NCI-H1092 (cell line): ENCODE measurements around the gene TJP1.
A peak's percentile ranks its signal among the peaks of the same experiment; 100 is the strongest.
"Not testable (repeated sequence)": the region's sequence is repeated elsewhere in the genome, so short reads cannot be mapped to it uniquely, and the experiment has no call there.

Source experiments
- DNase-seq: peaks from one replicate; lab custom pipeline; 2025; lab: John Stamatoyannopoulos, UW

The TJP1 gene

DNA sequence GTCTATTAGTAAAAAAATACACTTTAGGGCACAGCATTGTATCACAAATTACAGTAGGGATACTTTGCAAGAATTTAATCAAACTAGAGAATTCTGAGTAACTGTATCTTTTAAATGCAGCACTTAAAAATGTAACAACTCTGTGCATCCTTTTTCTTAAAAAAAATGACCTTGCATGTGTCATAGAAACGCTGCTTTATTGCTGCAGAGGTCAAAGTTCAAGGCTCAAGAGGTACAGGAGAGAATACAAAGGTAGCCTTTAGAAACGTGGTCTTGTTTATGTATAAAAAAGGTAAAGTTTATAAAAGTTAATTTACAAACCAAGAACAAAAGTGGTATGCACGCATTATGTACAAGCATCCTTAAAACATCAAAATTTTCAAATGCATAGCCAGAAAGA lies 122.0 kb downstream of the TJP1 start:
- DNase-seq, result no peak

DNA sequence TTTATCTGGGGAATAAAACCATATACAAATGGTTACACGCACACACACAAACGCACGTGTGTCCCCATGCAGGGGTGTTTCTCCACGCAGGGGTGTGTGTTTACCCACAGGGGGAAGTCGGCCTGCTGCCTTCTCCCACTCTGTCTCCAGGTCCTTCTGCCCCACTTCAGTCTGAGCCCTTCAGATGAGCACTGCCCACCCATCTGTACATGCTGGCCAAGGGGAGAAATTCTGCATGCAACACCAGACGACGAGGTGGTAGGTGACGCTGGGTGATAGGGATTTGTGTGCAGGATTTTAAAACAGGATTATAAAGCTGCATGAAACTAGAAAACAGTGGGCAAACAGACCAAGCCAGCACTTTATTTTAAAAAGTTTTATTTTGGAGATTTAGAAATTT lies 122.5 kb downstream of the TJP1 start:
- DNase-seq, result no peak

DNA sequence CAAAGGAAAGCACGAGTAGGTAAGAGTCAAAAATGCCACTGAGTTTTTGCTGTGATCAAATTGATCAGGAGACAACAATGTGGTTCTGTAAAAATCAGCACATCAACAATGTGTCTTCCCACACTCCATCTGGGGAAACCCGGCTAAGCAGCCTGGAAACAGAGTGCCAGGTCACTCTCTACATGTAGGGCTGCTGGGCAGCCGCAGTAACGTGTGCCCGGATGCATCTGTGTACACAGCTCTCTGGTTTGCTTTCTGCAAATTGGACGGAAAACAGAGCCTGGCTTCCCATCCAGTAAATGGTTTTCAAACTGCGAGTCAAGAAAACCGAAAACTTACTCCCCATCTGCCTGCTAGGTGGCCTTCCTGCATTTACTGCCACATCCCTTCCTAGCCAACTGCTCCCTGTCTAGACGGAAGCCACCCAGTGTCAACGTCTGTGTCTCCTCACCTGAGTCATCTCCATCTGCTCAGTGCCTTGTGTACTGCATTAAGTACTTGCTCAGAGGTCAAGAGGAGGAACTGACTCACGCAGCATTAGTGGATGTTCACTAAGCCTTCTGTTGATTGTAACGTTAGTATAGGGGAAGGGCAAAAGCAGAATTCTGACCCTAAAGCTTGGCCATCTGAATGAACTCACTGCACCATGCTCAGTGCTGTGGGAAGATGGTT lies 124.1 kb downstream of the TJP1 start:
- DNase-seq, result peak; percentile 47

DNA sequence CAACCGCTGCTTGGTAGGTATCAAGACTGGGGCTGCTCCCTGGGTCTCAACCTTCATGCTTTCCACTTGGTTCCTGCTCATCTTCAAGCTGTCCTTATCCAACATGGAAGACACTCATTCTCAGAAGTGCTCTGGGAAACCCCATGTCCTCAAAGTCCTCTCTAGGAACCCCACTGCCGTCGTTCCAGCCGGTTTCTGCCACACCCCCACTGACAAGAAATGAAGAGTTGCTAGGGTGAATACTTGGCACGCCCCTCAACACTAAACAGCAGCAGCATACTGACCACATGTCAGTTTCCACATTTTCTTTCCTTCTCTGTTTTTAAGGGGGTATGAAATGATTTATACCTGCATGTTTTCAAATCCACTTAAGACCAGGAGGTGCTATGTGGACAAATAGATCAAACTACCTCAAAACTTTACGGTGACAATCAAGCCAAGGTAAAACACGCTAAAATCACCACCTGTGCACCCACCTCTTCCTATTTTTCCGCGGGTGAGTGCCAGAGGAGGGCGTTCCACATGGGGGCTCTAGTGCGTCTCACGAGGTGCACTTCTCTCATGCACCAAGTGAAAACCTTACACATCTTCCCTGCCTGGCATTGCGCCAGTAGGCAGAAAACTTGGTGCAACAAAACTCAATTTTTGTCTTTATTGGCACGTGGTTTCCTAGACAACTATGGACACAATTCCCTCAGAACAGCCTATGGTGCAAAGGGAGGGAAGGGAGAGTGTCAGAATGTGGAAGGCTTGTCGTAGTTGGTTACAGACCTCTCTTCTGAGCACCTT lies 125.1 kb downstream of the TJP1 start:
- no peak for DNase-seq

DNA sequence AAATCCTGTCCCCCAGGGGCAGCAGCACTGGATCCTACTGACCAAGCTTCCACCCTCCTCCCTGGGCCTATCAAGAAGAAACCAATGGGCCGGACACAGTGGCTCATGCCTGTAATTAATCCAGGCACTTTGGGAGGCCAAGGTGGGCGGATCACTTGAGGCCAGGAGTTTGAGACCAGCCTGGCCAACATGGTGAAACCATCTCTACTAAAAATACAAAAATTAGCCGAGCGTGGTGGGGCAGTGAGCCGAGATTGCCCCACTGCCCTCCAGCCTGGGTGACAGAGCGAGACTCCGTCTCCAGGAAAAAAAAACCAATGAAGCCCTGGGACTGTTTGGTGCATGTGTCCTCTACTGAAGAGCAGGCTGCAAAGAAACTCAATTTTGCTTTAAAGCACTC lies 125.8 kb downstream of the TJP1 start:
- DNase-seq, result not testable (repeated sequence)

DNA sequence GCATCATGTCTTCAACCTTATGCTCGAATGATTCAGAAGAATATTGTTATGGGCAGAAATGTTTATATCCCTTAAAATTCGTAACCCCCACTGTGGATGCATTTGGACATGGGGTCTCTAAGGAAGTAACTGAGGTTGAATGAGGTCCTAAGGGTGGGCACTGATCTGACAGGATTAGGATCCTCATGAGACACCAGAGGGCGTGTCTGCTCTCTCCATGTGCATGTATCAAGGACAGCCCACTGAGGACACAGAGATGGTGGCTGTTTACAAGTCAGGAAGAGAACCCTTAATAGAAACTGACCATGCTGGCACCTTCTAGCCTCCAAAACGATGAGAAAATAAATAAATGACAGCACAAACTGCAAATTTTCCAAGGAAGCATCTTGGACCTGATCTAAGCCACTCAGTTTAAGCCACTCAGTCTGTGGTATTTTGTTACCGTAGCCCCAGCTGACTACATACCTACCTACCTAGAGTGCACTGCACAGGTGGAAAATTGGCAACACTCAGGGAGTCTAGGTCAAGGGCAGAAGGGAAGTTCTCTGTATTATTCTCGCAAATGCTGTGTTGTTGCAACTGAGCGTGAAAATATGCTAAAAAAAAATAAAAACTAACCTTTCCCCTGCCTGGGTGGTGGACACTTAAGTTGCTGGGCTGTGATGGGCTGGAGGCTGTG lies 126.6 kb downstream of the TJP1 start:
- DNase-seq, result no peak

DNA sequence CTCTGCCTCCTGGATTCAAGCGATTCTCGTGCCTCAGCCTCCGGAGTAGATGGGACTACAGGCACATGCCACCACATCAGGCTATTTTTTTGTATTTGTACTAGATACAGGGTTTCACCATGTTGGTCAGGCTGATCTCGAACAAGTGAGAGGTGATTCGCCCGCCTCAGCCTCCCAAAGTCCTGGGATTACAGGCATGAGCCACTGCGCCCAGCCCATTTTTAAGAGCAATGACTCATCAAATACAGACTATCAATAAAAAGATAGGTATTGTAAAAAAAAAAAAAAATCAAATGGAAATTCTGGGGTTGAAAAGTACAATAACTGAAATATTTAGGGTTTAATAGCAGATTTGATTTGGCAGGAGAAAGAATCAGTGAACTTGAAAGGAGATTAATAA lies 129.0 kb downstream of the TJP1 start:
- no peak for DNase-seq

GRCh38 chr15:29692527-29692926 lies 129.7 kb downstream of the TJP1 start:
- DNase-seq, result no peak

GRCh38 chr15:29690765-29691475 lies 131.3 kb downstream of the TJP1 start:
- no peak for DNase-seq

- no peak for DNase-seq
These were observed 132.8 kb downstream of the TJP1 start for GRCh38 chr15:29689287-29689986.

DNA sequence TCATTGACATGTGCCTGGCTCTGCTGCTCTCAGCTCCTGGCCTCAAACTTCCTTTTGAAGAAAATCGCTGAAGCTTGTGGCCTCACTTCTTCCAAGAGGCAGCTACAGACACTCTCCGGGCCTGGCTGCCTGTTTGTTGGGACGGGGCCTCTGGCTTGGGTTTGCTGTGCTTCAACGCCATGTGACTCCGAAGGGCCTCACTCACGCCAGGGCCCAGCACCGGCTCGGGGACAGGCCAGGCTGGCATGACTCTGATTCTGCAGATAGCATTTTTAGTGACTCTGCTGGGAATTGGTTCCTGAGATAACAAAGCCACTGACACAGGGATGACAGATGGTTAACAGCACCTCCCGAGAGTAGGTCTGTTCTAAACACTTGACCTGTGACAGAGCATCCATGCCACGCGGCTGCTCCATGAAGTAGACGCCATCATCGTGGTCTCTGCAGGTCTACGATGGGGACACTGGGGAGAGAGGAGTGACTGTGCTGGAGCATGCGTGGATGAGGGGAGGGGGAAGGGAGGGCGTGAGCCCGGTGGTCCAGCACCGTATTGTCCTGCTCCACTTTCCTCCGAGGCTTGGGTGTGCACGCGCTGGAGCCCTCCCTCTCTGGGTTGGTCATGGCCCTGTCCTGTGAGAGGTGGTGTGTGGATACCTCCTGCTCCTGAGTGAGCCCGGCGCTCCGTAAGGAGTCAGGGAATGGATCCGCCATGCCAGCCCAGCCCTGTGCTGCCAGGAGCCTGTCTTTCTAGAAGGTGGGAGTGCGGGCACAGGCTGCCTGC lies 133.6 kb downstream of the TJP1 start:
- DNase-seq, result no peak

DNA sequence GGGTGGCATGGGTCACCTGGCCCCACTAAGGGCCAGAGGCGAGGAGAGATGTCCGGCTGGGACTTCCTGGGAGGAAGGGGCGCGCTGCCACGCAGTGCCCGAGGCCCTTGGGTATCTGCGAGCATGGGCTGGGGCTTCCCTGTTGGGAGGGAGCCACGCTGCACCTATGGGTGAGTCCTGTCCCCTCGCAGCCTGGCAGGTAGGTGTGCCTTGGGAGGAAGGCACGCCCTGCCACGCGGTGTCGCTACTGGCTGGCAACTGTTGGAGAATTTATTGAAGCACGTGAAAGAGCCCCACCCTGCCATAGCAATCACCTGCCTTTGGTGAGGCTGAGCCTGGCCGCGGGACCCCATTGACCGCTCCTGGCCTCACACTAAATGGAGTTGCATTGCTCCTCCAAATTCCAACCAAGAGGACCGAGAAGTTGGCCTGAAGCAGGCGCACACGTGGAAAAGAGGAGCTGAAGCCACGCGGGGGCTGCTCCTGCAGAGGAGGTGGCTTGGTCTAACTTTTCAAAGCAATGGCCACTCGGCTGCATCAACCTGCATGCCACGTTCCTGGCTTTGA lies 134.2 kb downstream of the TJP1 start:
- DNase-seq, result no peak

GRCh38 chr15:29687204-29687815 lies 135.0 kb downstream of the TJP1 start:
- DNase-seq, result no peak

GRCh38 chr15:29686445-29687203 lies 135.6 kb downstream of the TJP1 start:
- DNase-seq, result no peak

DNA sequence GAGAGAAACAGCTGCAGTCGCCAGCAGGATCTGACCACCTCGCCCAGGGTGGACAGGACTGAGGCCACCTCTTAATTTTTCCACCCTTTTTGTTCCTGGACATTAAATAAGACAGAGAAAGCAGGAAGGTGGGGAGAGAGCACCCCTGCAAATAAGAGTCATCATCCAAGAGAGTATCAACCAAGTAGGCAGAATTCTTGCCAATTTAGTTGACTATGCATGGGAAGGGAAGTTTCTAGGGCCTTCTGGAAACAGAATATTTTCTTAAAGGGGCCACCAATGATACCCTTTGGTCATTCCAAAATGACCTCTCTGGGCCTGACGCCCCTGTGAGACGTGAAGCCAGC lies 136.2 kb downstream of the TJP1 start:
- no peak for DNase-seq

- DNase-seq, result no peak
These were observed 136.9 kb downstream of the TJP1 start for GRCh38 chr15:29685156-29686078.

DNA sequence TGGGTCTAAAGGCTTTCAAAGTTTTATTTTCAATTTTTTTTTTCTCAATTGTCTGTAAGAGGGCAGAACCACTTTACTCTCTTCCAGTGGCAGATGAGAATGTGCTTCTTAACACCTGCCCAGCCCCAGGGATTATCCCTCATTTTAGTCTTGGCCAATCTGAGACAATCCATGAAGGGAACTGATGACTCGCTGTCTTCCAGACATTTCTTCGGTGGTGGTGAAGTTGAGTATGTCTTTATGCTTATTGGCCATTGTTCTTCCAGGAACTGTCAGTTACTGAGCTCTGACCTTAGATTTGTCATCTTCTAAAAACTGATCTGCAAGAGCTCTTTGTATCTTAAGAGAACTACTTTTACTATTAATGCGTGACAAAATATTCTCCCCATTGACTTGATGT lies 139.5 kb downstream of the TJP1 start:
- DNase-seq, result no peak

DNA sequence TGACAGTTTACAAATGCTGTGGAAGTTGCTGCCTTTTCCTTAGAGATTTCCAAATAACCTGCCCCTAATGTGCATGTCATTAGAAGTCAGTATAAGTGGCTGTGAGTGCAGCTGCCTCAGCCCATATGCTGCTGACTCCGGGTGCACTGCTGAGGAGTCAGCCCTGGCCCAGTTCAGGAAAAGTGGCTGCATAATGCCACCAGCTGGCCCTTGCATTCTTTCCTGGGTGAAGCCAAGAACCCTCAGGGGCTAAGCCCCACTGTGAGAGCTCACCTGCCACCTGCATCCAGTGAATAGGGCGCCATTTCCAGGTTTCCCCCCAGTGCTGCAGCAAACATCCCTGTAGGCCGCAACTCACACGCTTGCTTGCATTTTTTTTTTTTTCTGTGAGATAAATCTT lies 139.9 kb downstream of the TJP1 start:
- DNase-seq, result no peak

DNA sequence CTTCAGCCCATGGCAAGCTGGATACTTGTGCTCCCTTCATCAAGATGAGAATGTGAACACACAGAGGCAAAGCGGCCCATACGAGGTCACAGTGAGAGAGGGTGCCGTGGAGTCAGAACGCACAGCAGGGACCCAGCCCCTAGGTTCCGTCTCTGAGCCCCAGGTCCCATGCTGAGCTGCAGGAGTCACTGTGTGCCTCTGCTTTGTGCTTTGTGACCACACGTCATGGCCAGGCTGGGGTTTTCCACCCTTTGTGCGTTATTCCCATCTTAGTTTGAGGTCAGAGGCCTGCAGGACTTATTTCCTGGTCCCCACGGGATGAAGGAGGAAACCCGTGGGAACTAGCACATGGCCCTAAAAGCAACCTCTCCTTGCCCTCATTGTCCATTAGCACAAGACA lies 140.3 kb downstream of the TJP1 start:
- no peak for DNase-seq
